EL (cell line): Measurements from ENCODE around the gene CASP1.
"Not testable (repeated sequence)": the region's sequence is repeated elsewhere in the genome, so short reads cannot be mapped to it uniquely, and the experiment has no call there.

Source experiments
- DNase-seq: peaks from one replicate; pipeline ENCODE4 v3.0.0-alpha.2; 2016

The CASP1 gene

DNA sequence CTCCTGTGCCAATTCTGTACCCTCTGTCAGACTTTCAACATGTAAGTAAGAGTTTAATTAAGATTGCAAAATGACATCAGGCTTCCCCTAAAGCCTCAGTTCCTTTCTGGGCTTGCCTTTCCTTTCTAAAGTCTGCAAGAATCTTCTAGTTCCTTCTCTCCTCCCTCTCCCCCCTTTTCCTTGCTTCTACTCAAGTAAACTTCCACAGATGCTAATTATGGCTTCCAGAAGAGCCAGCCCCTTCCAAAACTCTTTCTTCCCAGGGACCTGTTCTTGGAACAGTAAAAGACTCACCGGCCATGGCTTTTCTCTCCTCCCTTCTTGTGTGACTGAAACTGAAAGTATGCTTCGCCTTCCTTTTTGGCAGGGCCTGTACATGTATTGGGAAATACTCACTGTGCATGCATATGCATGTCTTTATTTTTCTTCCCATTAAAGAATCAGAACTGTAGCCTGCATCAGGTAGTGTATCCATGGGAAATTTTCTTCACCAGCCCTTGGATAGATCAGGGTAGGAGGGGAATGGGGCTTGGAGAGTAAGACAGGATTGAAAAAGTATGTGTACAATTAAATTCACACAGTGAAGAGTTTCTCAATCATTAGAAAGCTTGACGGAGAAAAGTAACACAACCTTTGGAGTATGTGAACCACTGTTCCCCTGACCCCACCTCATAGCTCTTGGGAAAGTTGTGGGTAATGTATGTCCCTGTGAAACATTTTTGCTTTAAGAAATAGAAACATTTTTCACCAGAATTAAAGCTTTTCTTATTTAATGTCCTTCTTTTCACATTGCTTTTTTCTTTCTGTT lies at the start of gene CASP1:
Gene CASP1 (minus strand): TSS at position 332 of the 808 bp plus-strand sequence. CDS start 31 bp downstream, at position 301.
- peak; percentile 71 for DNase-seq

DNA sequence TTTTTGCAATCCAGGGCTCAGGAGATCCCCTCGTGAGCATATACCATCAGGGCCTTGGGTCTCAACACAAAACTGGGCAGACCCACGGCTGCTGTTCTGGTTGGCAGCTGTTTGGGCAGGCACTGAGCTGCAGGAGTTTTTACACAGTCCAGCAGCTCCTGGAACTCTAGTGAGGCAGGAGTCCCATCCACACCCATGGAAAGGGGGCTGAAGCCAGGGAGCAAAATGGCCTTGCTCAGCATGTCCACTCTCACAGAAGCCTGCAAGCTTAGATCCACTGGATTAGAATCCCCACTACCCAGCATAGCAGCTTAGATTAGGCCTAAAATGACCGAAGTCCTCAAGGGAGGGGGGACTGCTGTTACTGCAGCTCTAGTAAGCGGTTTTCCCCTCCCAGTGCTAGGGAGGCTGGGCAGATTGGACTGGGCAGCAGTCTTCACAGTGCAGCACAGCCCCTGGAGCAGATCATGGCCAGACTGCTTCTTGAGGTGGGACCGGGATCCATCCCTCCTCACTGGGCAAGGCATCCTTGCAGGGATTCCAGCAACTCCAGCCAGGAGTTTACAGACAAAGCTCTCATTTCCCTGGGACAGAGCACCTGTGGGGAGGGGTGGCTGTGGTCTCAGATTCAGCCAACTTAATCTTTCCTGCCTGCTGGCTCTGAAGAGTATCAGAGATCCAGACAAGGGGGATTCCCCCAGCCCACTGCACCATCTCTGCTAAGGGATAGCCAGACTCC lies 46.6 kb upstream of the CASP1 start:
- no peak for DNase-seq

DNA sequence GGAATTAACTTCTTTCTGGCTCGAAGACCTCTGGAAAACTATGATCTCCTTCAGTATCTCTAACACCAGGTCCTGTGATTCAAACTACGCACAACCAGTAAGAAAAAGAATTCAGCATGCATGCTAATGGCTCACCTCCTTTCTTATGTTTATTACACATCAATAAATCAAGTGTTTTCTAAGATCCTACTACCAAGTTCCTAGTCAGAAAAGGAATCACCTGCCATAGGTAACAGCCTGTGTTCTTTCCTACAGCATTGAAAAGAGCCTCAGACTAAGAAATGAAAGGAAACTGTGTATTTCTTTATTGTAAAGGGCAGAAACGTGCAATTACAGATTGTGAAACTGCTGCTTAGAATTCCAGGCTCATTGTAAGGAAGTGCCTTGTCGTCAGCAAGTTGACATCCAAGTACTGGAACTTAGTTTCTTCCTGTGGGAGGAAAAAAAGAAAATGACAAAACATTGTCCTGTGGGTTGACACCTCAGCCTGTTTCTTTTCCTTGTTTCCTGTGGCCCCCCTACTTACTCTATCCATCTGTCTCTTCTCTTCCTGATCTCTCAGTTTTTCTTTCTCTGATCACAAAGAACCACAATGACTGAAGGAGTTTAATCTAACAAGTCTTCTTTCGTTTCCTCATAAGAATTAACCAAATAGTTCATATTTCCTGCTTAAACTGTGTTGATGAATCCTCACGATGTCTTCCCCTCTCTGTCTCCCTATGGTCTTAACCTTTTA lies 45.4 kb upstream of the CASP1 start:
- DNase-seq: not testable (repeated sequence)

DNA sequence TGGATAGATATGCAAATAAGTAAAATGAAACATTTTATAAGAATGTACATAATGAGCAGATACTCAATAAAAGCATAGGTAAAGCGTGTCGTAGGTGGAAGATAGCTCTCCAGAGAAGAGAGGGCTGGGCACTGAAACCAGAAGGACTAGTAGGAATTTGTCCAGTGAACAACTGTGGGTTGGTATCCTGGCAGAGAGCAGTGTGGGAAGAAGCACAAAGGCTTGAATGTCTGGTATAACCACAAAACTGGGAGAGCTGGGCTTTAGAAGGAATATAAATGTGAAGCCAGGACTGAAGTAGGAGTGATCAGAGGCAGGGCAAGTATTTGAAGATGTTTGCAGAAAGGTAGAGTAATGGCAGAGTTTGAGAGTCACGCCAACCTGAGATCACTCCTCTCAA lies 43.3 kb upstream of the CASP1 start:
- DNase-seq: no peak

DNA sequence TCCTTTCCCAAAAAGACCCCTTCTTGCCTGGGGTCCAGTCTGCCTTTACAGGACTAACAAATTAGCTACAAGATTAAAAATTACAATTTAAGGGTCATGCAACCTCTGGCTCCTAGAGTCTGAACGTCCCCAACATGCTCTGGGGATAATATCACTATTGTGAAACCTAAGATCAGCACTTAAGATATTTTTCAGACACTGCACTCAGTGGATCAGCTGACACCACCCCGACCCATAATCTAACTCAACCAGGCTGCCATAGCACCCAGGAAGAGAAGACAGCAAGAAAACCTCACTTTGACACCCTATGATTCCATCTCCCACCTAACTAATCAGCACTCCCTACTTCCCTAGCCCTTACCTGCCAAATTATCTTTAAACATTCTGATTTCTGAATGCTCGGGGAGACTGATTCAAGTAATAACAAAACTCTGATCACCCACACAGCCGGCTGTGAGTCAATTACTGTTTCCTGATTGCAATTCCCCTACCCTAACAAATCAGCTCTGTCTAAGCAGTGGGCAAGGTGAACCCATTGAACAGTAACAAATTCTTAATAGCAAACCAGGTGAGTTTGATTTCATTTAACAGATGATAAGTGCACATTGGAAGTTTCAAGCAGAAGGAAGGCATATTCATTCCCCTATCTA lies 42.3 kb upstream of the CASP1 start:
- DNase-seq: not testable (repeated sequence)

DNA sequence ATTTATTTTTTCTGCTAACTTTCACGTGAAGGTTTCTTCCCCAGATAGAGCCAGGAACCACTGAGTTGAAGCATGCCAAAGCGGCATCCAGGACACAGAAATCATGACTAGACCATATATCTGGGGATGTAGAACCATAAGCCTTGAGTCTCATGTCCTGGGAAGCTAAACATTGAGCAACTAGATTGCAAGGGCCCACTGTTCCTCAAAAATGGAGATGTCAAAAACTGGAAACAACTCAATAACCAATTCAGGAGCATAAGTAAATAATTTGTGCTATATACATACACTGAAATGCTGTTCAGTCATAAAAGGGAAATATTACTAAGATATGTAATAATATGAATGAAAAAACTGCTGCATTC lies 39.2 kb upstream of the CASP1 start:
- DNase-seq: no peak

DNA sequence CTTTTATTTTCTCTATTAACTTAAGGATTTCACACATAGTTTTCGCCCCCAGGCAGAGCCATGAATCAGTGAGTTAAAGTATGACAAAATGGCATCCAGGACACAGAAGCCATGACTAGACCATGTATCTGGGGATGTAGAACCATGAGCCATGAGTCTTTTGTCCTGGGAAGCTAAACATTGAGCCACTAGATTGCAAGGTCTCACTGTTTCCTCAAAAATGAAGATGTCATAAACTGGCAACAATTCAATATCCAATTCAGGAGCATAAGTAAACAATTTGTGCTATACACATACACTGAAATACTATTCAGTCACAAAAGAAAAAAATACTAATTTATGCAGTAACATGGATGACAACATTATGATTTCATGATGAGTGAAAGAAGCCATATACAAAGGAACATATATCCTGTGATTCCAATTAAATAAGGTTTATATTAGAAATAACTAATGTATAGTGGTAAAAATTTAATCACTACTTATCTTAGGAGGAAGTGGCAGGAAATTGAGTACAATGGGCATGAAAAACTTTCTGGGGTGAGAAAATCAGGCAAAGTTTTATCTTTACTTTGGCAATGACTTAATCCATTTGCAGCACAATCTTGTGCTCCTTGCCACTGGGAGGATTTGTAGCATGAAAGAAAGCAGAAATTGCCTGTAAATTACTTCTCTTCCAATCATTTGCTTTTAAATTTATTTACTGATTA lies 38.7 kb upstream of the CASP1 start:
- DNase-seq: no peak

DNA sequence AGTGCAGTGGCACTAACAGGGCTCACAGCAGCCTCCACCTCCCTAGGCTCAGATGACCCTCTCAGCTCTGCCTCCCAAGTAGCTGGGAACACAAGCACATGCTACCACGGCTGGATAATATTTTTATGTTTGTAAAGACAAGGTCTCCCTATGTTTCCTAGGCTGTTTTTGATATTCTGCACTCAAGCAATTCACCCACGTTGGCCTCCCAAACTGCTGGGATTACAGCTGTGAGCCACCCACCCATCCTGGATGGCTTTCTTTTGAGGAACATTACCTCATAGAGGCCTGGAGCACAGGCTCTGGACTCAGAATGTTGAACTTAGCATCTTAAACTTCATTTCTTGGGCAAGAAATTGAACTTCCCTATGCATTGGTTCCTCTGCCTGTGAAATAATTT lies 37.1 kb upstream of the CASP1 start:
- DNase-seq: not testable (repeated sequence)

DNA sequence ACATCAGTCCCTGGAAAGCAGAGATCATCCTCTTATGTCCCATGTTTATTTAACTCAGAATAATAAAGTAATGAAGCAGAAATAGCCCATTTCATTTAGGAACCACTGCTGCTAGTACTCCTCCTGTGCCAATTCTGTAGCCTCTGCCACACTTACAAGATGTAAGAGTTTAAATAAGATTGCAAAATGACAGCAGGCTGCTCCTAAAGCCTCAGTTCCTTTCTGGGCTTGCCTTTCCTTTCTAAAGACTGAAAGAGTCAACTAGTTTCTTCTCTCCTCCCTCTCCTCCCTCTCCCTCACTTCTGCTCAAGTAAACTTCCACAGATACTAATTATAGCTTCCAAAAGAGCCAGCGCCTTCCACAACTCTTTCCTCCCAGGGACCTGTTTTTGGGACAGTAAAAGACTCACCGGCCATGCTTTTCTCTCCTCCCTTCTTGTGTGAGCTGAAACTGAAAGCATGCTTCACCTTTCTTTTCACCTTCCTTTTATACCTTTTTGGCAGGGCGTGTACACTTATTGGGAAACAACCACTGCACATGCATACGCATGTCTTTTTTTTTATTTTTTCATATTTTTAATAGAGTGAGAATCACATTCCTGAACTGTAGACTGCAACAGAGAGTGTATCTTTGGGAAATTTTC lies 36.3 kb upstream of the CASP1 start:
- DNase-seq: no peak

DNA sequence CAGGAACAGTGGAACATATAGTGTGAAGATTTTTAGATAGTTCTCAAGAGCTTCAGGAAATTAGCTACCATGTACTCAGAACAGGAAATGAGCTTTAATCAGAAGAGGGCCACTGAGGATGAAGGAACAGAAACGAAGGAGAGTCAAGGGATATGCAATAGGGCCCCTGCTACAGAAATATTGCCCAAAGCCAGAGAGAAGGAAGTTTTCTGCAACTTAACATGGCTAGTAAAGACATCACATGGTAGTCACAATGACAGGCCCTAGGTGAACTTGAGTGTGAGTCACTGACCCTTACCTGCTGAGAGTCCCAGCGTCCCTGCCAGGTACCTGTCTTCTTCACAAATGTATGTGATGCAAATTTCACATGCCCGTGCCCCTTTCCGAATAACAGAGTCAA lies 35.4 kb upstream of the CASP1 start:
- DNase-seq: no peak

DNA sequence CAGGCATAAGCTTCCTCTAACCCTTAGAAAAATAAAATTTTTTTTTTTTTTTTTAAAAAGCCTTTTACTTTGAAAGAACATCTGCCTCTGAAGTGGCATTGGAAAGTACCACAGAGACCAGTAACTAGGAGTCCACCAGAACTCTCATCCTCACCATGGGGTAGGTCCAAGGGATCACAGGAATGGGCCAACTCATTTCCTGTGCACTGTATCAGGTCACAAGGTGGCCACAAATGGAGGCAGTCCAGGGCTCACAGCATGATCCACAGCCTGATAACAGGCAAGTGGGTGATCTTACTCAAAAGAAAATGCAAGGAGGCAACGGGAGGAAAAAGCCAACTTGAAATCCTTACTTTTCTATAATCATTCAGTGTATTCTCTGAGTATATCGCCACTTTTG lies 34.8 kb upstream of the CASP1 start:
- not testable (repeated sequence) for DNase-seq

DNA sequence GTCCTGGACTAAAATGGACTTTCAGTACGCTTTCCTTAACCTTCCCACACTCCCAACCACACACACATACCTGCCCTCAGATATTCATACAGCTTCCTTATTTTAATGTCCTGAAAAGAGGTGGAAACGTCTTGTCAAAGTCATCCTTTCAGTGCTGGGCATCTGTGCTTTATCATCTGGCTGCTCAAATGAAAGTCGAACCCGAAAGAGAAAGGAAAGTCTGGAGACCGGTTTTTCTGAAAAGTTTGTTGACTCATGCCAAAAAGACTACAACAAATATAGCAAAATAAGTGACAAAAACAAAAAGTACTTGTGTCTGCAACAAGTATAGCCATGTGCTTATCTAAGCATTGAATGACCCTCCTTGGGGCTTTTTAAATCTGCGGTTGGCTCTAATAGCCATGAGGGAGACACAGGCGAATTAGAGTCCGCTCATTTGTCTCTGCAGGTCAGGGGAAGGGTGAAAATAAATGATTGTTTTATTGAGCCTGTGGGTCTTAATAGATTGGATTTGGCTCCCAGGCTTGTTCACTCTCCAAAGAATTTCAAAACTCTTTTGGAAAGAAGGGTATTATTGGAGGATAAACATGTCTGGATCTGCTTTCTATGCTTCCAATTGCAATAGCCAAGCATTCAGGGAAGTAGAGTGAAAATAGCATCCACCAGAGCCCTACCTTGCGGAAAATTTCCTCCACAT lies 28.4 kb upstream of the CASP1 start:
- DNase-seq: not testable (repeated sequence)

DNA sequence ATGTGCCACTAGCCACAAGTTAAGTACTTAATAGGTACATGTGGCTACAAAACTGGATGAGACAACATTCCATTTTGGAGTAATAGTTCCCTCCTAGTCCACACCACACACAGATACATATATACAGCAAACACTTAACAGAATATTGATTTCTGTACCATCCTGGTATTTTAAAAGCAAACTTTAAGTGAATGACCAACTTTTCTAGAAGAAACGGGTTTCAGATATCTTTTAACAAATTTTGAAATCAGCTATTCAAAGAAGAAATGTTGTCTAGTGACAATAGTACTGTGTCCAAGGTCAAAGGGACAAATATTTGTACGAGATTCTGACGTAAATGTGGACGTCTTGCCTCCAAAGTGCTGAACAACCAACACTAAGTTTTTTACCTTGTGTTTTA lies 22.5 kb upstream of the CASP1 start:
- DNase-seq: no peak

DNA sequence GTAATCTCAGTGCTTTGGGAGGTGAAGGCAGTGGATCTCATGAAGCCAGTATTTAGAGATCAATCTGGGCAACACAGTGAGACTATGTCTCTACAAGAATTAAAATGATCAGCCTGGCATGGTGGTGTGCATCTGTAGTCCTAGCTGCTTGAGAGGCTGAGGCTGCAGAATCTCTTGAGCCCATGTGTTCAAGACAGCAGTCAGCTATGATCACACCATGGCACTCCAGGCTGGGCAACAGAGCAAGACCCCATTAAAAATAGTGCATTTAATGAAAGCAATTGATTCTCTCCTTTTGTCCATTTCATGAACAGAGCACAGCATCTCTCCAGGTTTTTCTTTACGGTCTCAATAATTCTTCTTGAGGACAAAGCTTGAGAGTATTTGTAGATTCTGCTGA lies 21.5 kb upstream of the CASP1 start:
- DNase-seq: no peak

DNA sequence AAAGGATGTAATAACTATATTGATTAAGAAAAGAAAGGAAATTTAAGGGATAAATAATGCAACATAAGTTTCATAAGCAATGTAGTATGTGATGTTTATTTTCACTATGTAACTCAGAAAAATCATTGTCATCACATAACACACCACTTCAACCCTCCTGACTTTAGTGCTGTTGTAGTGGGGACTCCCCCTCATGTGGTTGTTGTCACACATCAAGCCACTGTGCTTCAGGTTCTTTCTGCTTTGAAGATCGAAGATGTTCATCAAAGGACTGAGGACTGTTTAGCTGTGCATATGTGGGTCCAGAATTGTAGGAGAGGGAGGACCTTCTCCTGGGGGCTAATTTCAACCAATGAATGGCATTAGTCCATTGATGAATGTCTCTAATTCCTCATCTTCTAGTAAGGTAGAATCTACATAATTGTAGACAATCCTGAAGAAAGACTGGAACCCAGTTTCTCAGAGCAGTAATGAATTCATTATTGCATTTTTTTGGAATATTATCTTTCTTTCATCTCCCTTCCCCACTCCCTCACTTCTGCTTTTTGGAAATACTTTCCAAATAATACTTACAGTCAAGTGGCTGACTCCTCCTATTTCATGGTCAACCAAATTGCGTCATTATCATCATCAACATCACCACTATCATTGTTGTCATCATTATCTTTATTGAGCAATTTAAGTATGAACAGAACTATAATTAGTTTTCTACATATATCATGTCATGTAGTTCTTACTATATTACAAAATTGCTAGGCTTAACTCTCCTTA lies 20.0 kb upstream of the CASP1 start:
- no peak for DNase-seq

DNA sequence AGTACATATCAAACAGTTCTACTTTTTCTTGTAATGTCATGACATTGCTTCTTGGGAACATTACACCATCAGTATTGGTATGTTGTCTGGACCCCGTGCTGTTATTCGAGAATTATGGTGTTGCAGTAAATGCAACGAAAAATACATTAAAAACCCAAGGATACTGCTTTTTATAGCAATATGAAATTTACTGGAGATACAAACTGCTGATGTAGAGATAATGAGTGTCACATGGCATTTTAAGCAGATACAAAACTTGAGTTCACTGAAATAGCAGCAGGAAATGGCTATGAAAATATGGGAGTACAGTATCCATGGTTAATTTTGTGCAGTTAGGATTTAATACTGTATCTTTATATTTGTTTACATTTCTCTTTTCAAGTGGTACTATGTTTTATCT lies 17.5 kb upstream of the CASP1 start:
- no peak for DNase-seq

DNA sequence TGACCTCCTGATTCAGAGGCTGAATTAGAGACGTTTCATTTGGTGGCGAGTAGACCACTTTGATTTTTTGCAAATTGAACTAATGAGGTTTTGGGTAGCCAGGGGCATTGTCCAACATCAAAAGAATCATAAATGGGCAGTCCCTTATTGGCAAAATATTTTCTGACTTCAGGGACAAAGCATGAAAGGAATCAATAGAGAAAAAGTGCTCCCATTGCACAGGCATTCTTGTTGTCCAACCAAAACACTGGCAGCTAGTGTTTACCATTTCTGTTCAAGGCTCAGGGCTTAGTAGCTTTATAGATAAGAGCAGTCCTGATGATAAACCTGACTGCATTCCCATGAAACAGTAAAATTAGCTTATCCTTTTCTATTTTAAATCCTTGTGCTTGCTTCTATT lies 16.6 kb upstream of the CASP1 start:
- DNase-seq: no peak

DNA sequence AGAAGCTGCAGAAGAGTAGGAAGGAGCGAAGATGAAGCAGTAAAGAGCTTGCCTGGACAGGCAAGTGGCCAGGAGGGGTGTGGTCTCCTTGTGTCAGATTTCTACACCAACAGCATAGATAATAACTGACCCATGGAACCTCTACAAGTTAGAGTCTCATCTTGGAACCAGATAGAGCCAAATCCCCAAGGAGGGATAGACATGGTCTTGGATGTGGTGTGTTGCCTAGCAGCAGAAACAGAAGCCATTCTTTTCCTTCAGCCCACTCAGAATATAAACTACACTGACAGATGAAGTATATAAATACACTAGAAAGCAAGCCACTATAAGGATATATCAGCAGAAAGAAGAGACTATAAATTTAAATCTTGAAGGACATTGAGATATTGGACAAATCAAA lies 14.5 kb upstream of the CASP1 start:
- no peak for DNase-seq

DNA sequence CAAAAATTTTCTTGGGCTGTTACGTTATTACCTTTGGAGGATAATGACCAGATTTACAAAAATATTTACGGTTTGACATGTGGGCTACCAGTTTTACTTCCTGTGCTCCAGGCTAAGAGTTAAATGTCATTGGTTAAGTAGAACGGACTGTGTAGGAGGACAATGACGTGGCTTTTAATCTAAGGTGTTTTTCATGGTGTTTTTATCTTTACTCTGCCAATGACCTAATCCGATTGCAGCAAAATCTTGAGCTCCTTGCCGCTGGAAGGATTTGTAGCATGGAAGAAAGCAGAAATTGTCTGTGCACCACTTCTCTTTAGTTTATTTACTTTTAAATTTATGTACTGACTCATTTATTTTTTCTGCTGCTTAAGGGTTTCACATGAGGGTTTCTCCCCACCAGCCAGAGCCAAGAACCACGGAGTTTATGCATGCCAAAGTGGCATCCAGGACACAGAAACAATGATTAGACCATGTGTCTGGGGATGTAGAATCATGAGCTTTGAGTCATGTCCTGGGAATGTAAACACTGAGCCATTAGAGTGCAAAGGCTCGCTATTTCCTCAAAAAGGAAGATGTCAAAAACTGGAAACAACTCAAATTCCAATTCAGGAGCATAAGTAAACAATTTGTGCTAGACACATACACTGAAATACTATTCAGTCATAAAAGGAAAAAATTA lies 12.1 kb upstream of the CASP1 start:
- peak; percentile 99 for DNase-seq
